T-cell (primary cell): ENCODE results near the gene DSCAML1. TPM values are rescaled to one million over a fixed set of nuclear protein-coding genes. Genes with fewer than 3 reads are reported as not detected.

Experiments used
- ATAC-seq, 4 experiments: fragments of 200-7000 bp in 3 of 4; fragments of 150-1000 bp in 1 of 4; cut with Tn5 transposase; replicated peaks in 1 of 4; 1 replicate in 3 of 4; 2 replicates in 1 of 4; pipeline ENCODE4 v1.10.0; 2021; ENCODE audit warnings: moderate library complexity in 3 of 4, mild to moderate bottlenecking in 2 of 4, moderate number of reproducible peaks in 1 of 4
- CTCF ChIA-PET, 2 donors: fragments of 300-600 bp; sonication (Branson Sonifier 250); formaldehyde crosslinking; loops; one replicate each; lab custom pipeline; 2022; ENCODE audit warnings: antibody characterized with exemption in 2 of 2; lab: Charles Lee
- POLR2A ChIA-PET, 2 donors: fragments of 300-600 bp; sonication (Branson Sonifier 250); formaldehyde crosslinking; loops; one replicate each; lab custom pipeline; 2022; ENCODE audit warnings: antibody characterized with exemption in 2 of 2; lab: Charles Lee
- DNase-seq, 35 experiments: peaks; one replicate each; pipeline versions ENCODE4 v3.0.0 to v3.0.0-alpha.2; 2013 to 2023
- H3K27ac ChIP-seq: one replicate; pipeline ENCODE4 v1.5.1; 2013; ENCODE audit warnings: low read length
- H3K27me3 ChIP-seq, 2 experiments: replicated peaks in 1 of 2; 1 replicate in 1 of 2; 2 replicates in 1 of 2; pipeline versions ENCODE4 v1.6.1 to v1.7.0; 2013; ENCODE audit warnings: low read length in 1 of 2, mixed read lengths in 1 of 2; ENCODE audit not compliant: control insufficient read depth in 2 of 2, insufficient read depth in 2 of 2; ENCODE audit errors: extremely low read depth in 1 of 2
- H3K36me3 ChIP-seq, 2 donors: 1 replicate in 1 of 2; 2 replicates in 1 of 2; pipeline versions ENCODE4 v1.6.1 to v1.7.0; 2013; ENCODE audit warnings: low read length in 1 of 2; ENCODE audit not compliant: control insufficient read depth in 2 of 2, insufficient read depth in 1 of 2; ENCODE audit errors: extremely low read depth in 1 of 2
- H3K4me1 ChIP-seq, 2 experiments: 1 replicate in 1 of 2; 2 replicates in 1 of 2; pipeline versions ENCODE4 v1.6.1 to v1.7.0; 2013; ENCODE audit warnings: low read length in 2 of 2, mixed read lengths in 1 of 2; ENCODE audit not compliant: insufficient read depth in 2 of 2, control insufficient read depth in 1 of 2; ENCODE audit errors: extremely low read depth in 1 of 2
- H3K4me3 ChIP-seq, 2 donors: 1 replicate in 1 of 2; 2 replicates in 1 of 2; pipeline versions ENCODE4 v1.5.1 to v1.7.0; 2013; ENCODE audit warnings: mild to moderate bottlenecking in 2 of 2, low read length in 1 of 2, moderate library complexity in 1 of 2; ENCODE audit not compliant: control insufficient read depth in 1 of 2; ENCODE audit errors: extremely low read depth in 1 of 2
- H3K9me3 ChIP-seq: 2 replicates; pipeline ENCODE4 v1.7.0; 2013
- H3K27ac Mint-ChIP-seq, 2 donors: one replicate each; pipeline ENCODE4 v1.8.0; 2020 to 2021; ENCODE audit warnings: mild to moderate bottlenecking in 2 of 2, mixed read lengths in 2 of 2
- H3K27me3 Mint-ChIP-seq, 2 donors: one replicate each; pipeline ENCODE4 v1.8.0; 2021 to 2022; ENCODE audit warnings: mixed read lengths in 2 of 2
- H3K36me3 Mint-ChIP-seq: one replicate; pipeline ENCODE4 v1.8.0; 2021; ENCODE audit warnings: mixed read lengths
- H3K4me1 Mint-ChIP-seq, 3 donors: one replicate each; pipeline ENCODE4 v1.8.0; 2020 to 2022; ENCODE audit warnings: mixed read lengths in 3 of 3, mild to moderate bottlenecking in 1 of 3
- H3K4me3 Mint-ChIP-seq, 3 donors: one replicate each; pipeline ENCODE4 v1.8.0; 2020 to 2022; ENCODE audit warnings: mild to moderate bottlenecking in 3 of 3, mixed read lengths in 3 of 3, moderate library complexity in 3 of 3
- H3K9me3 Mint-ChIP-seq, 3 donors: one replicate each; pipeline ENCODE4 v1.8.0; 2020 to 2022; ENCODE audit warnings: mixed read lengths in 3 of 3
- WGBS: methylation state at CpG from one replicate; pipeline ENCODE4 v1.1.5; 2013; ENCODE audit warnings: missing lambda C conversion rate; ENCODE audit not compliant: insufficient coverage; 5-methylcytosine and 5-hydroxymethylcytosine counted together
- total RNA-seq, 35 experiments: library from RNA in 6 of 35; stranded (reverse) in 6 of 35; fragments of 120-200 nt in 1 of 35; gene quantifications; one replicate each; pipeline versions ENCODE4 v1.2.1 to v1.2.4 and lab custom pipeline; 2013 to 2026

DSCAML1 gene
- total RNA-seq, 5 donors from 2014 or later (not counting 1 experiment from before 2014, with no cell fraction given) = 0.15 to 2.4 (median 0.96) TPM

- WGBS = 67% methylated on average over 1 of the region's 6 CpGs
- no peaks in the 10 kb centered on the region for H3K4me1 Mint-ChIP-seq
- H3K27me3 Mint-ChIP-seq = peaks cover 3 to 25% of the 10 kb centered on the region in 2 donors
- no peaks in the 10 kb centered on the region for H3K4me1 ChIP-seq
- POLR2A ChIA-PET = no interaction called here
- ATAC-seq (no peak), DNase-seq (no peak)
- H3K4me3 Mint-ChIP-seq = no peak overlapping the region
- H3K27me3 ChIP-seq = peaks cover 0 to 41% of the 10 kb centered on the region in 2 experiments
- H3K36me3 Mint-ChIP-seq = no peaks in the 10 kb centered on the region
- H3K9me3 ChIP-seq = no peaks in the 10 kb centered on the region
- H3K27ac Mint-ChIP-seq = no peak overlapping the region
- CTCF ChIA-PET = no interaction called here
- no peaks in the 10 kb centered on the region for H3K36me3 ChIP-seq
- H3K27ac ChIP-seq = no peak overlapping the region
- H3K4me3 ChIP-seq = no peak overlapping the region
- no peaks in the 10 kb centered on the region for H3K9me3 Mint-ChIP-seq
Measured at GRCh38 chr11:117498791-117499190, 298.2 kb downstream of the DSCAML1 start.

- H3K27me3 Mint-ChIP-seq = peaks cover 0 to 24% of the 10 kb centered on the region in 2 donors
- 67% methylated on average over 6 of the region's 11 CpGs for WGBS
Measured at GRCh38 chr11:117497206-117497951, 299.6 kb downstream of the DSCAML1 start.

GRCh38 chr11:117495357-117495756 is 301.7 kb downstream of the DSCAML1 start:
- ATAC-seq (no peak), DNase-seq (no peak)
- no peak overlapping the region for H3K27ac Mint-ChIP-seq

More at GRCh38 chr11:117497206-117497951, 299.6 kb downstream of the DSCAML1 start:
- no peak overlapping the region for H3K27ac ChIP-seq
- ChIA-PET POLR2A (no interaction called here), CTCF (no interaction called here)
- H3K27me3 ChIP-seq = peaks cover 0 to 40% of the 10 kb centered on the region in 2 experiments
- H3K4me3 ChIP-seq = no peak overlapping the region
- Mint-ChIP-seq H3K36me3 (no peaks in the 10 kb centered on the region), H3K4me1 (no peaks in the 10 kb centered on the region), H3K27ac (no peak overlapping the region), H3K4me3 (no peak overlapping the region), H3K9me3 (no peaks in the 10 kb centered on the region)
- DNase-seq (no peak), ATAC-seq (no peak)
- no peaks in the 10 kb centered on the region for H3K4me1 ChIP-seq
- H3K36me3 ChIP-seq = no peaks in the 10 kb centered on the region
- no peaks in the 10 kb centered on the region for H3K9me3 ChIP-seq

GRCh38 chr11:117492578-117493251 is 304.3 kb downstream of the DSCAML1 start:
- POLR2A ChIA-PET = no interaction called here
- Mint-ChIP-seq H3K27ac (no peak overlapping the region), H3K4me1 (peaks cover 0 to 4% (median 0%) of the 10 kb centered on the region in 3 donors), H3K36me3 (no peaks in the 10 kb centered on the region), H3K27me3 (peaks cover 8 to 30% of the 10 kb centered on the region in 2 donors), H3K9me3 (no peaks in the 10 kb centered on the region), H3K4me3 (no peak overlapping the region)
- Histone ChIP-seq H3K36me3 (no peaks in the 10 kb centered on the region), H3K27me3 (peaks cover 0 to 52% of the 10 kb centered on the region in 2 experiments), H3K27ac (no peak overlapping the region), H3K4me3 (no peak overlapping the region), H3K9me3 (no peaks in the 10 kb centered on the region), H3K4me1 (no peaks in the 10 kb centered on the region)
- 49% methylated on average over 5 of the region's 20 CpGs for WGBS
- DNase-seq = no peak
- ATAC-seq = no peak
- CTCF ChIA-PET = no interaction called here

More at GRCh38 chr11:117495357-117495756, 301.7 kb downstream of the DSCAML1 start:
- CTCF ChIA-PET = no interaction called here
- H3K9me3 ChIP-seq = no peaks in the 10 kb centered on the region
- Mint-ChIP-seq H3K27me3 (peaks cover 6 to 24% of the 10 kb centered on the region in 2 donors), H3K4me1 (peaks cover 0 to 1% (median 0%) of the 10 kb centered on the region in 3 donors), H3K4me3 (no peak overlapping the region), H3K9me3 (no peaks in the 10 kb centered on the region), H3K36me3 (no peaks in the 10 kb centered on the region)
- POLR2A ChIA-PET = no interaction called here
- no peaks in the 10 kb centered on the region for H3K4me1 ChIP-seq
- H3K36me3 ChIP-seq = no peaks in the 10 kb centered on the region
- WGBS = 64% methylated on average over 6 of the region's 6 CpGs
- no peak overlapping the region for H3K27ac ChIP-seq
- H3K4me3 ChIP-seq = no peak overlapping the region
- H3K27me3 ChIP-seq = peaks cover 0 to 45% of the 10 kb centered on the region in 2 experiments

GRCh38 chr11:117490911-117491310 is 306.1 kb downstream of the DSCAML1 start:
- no peaks in the 10 kb centered on the region for H3K9me3 ChIP-seq
- Mint-ChIP-seq H3K27me3 (peaks cover 8 to 21% of the 10 kb centered on the region in 2 donors), H3K4me1 (peaks cover 0 to 4% (median 0%) of the 10 kb centered on the region in 3 donors), H3K27ac (no peak overlapping the region), H3K9me3 (peaks cover 0 to 2% (median 0%) of the 10 kb centered on the region in 3 donors), H3K4me3 (no peak overlapping the region), H3K36me3 (no peaks in the 10 kb centered on the region)
- DNase-seq = no peak
- WGBS = 80% methylated on average over 3 of the region's 6 CpGs
- no peaks in the 10 kb centered on the region for H3K4me1 ChIP-seq
- CTCF ChIA-PET = no interaction called here
- H3K36me3 ChIP-seq = no peaks in the 10 kb centered on the region
- H3K4me3 ChIP-seq = no peak overlapping the region
- POLR2A ChIA-PET = no interaction called here
- H3K27ac ChIP-seq = no peak overlapping the region
- ATAC-seq = no peak
- peaks cover 0 to 51% of the 10 kb centered on the region in 2 experiments for H3K27me3 ChIP-seq

GRCh38 chr11:117489999-117490679 is 306.9 kb downstream of the DSCAML1 start:
- peaks cover 0 to 4% (median 0%) of the 10 kb centered on the region in 3 donors for H3K4me1 Mint-ChIP-seq
- no peak overlapping the region for H3K4me3 ChIP-seq
- WGBS = 33% methylated on average over 2 of the region's 14 CpGs
- H3K4me1 ChIP-seq = no peaks in the 10 kb centered on the region
- no peak overlapping the region for H3K27ac ChIP-seq
- no peak overlapping the region for H3K4me3 Mint-ChIP-seq
- CTCF ChIA-PET = no interaction called here
- peaks cover 0 to 47% of the 10 kb centered on the region in 2 experiments for H3K27me3 ChIP-seq
- no peak for ATAC-seq
- H3K36me3 Mint-ChIP-seq = no peaks in the 10 kb centered on the region
- H3K27me3 Mint-ChIP-seq = peaks cover 8 to 21% of the 10 kb centered on the region in 2 donors
- no peak for DNase-seq
- no peaks in the 10 kb centered on the region for H3K9me3 ChIP-seq
- no peaks in the 10 kb centered on the region for H3K36me3 ChIP-seq
- POLR2A ChIA-PET = no interaction called here
- H3K27ac Mint-ChIP-seq = no peak overlapping the region
- peaks cover 0 to 4% (median 0%) of the 10 kb centered on the region in 3 donors for H3K9me3 Mint-ChIP-seq
